Activated T-cell treated with anti-CD3 and anti-CD28 coated beads, Interleukin-2, amount 50 U/mL, for 72 hours (primary cell): Measurements from ENCODE around the gene RPA1. TPM values are rescaled to one million over a fixed set of nuclear protein-coding genes. Genes with fewer than 3 reads are reported as not detected.

Experiments used
- ATAC-seq, 2 donors: fragments of 150-1000 bp; cut with Tn5 transposase; replicated peaks in 1 of 2; 2 replicates each; pipeline ENCODE4 v1.10.0; 2021; ENCODE audit warnings: moderate library complexity in 2 of 2, mild to moderate bottlenecking in 1 of 2
- DNase-seq, 2 donors: peaks; one replicate each; pipeline ENCODE4 v3.0.0; 2021 to 2022; ENCODE audit warnings: mixed read lengths in 1 of 2
- H3K27ac Mint-ChIP-seq: one replicate; pipeline ENCODE4 v1.8.0; 2022; ENCODE audit warnings: mild to moderate bottlenecking, moderate library complexity, mixed read lengths
- H3K27me3 Mint-ChIP-seq: one replicate; pipeline ENCODE4 v1.8.0; 2022; ENCODE audit warnings: low read depth, mixed read lengths
- H3K36me3 Mint-ChIP-seq, 2 donors: one replicate each; pipeline ENCODE4 v1.8.0; 2022; ENCODE audit warnings: mixed read lengths in 2 of 2, mild to moderate bottlenecking in 1 of 2; ENCODE audit not compliant: insufficient read depth in 2 of 2
- H3K4me1 Mint-ChIP-seq: one replicate; pipeline ENCODE4 v1.8.0; 2022; ENCODE audit warnings: low read depth, mixed read lengths
- H3K4me3 Mint-ChIP-seq, 2 donors: one replicate each; pipeline ENCODE4 v1.8.0; 2022; ENCODE audit warnings: mild to moderate bottlenecking in 2 of 2, mixed read lengths in 2 of 2, moderate library complexity in 2 of 2
- H3K9me3 Mint-ChIP-seq, 2 donors: one replicate each; pipeline ENCODE4 v1.8.0; 2022; ENCODE audit warnings: mixed read lengths in 2 of 2
- total RNA-seq, 2 donors: library from RNA; stranded (reverse); gene quantifications; one replicate each; pipeline ENCODE4 v1.2.3, GENCODE V29; 2022

Gene RPA1
- total RNA-seq, 2 donors from 2014 or later, result 178 to 211 TPM

GRCh38 chr17:1908699-1909309 lies 79.0 kb downstream of the RPA1 start:
- H3K4me1 Mint-ChIP-seq, result peaks cover 4% of the 10 kb centered on the region
- no peaks in the 10 kb centered on the region for H3K36me3 Mint-ChIP-seq
- DNase-seq (peak; percentile 46 to 48), ATAC-seq (peak; percentile 72 to 80)
- H3K9me3 Mint-ChIP-seq, result no peaks in the 10 kb centered on the region
- peak overlapping the region; percentile 57 to 64 for H3K4me3 Mint-ChIP-seq
- no peak overlapping the region for H3K27ac Mint-ChIP-seq
- peaks cover 49% of the 10 kb centered on the region for H3K27me3 Mint-ChIP-seq

- no peak overlapping the region for H3K27ac Mint-ChIP-seq
- H3K4me3 Mint-ChIP-seq, result no peak overlapping the region
- DNase-seq, result no peak
- peaks cover 4% of the 10 kb centered on the region for H3K4me1 Mint-ChIP-seq
- H3K9me3 Mint-ChIP-seq, result no peaks in the 10 kb centered on the region
- H3K36me3 Mint-ChIP-seq, result no peaks in the 10 kb centered on the region
- H3K27me3 Mint-ChIP-seq, result peaks cover 43% of the 10 kb centered on the region
- ATAC-seq, result no peak
Measured at GRCh38 chr17:1909985-1910384, 80.2 kb downstream of the RPA1 start.

GRCh38 chr17:1912146-1912545 lies 82.3 kb downstream of the RPA1 start:
- peaks cover 4% of the 10 kb centered on the region for H3K4me1 Mint-ChIP-seq
- peaks cover 21% of the 10 kb centered on the region for H3K27me3 Mint-ChIP-seq
- DNase-seq (no peak), ATAC-seq (no peak)
- H3K9me3 Mint-ChIP-seq, result no peaks in the 10 kb centered on the region
- H3K4me3 Mint-ChIP-seq, result no peak overlapping the region
- H3K36me3 Mint-ChIP-seq, result no peaks in the 10 kb centered on the region
- no peak overlapping the region for H3K27ac Mint-ChIP-seq

GRCh38 chr17:1913702-1914101 lies 83.9 kb downstream of the RPA1 start:
- Mint-ChIP-seq H3K27me3 (peaks cover 13% of the 10 kb centered on the region), H3K9me3 (no peaks in the 10 kb centered on the region), H3K27ac (no peak overlapping the region), H3K4me3 (no peak overlapping the region), H3K36me3 (no peaks in the 10 kb centered on the region), H3K4me1 (peaks cover 4% of the 10 kb centered on the region)
- no peak for DNase-seq
- ATAC-seq, result no peak

- DNase-seq, result no peak
- Mint-ChIP-seq H3K27ac (no peak overlapping the region), H3K4me1 (no peaks in the 10 kb centered on the region), H3K36me3 (no peaks in the 10 kb centered on the region), H3K27me3 (peaks cover 4% of the 10 kb centered on the region), H3K9me3 (no peaks in the 10 kb centered on the region), H3K4me3 (no peak overlapping the region)
- ATAC-seq, result no peak
Measured at GRCh38 chr17:1914661-1915083, 84.9 kb downstream of the RPA1 start.

- Mint-ChIP-seq H3K27ac (no peak overlapping the region), H3K9me3 (no peaks in the 10 kb centered on the region), H3K4me3 (no peak overlapping the region), H3K36me3 (no peaks in the 10 kb centered on the region), H3K4me1 (no peaks in the 10 kb centered on the region), H3K27me3 (no peaks in the 10 kb centered on the region)
- DNase-seq (no peak), ATAC-seq (no peak)
Measured at GRCh38 chr17:1915889-1916288, 86.1 kb downstream of the RPA1 start.

GRCh38 chr17:1916316-1916715 lies 86.5 kb downstream of the RPA1 start:
- DNase-seq (no peak), ATAC-seq (no peak)
- Mint-ChIP-seq H3K4me1 (no peaks in the 10 kb centered on the region), H3K27ac (no peak overlapping the region), H3K27me3 (no peaks in the 10 kb centered on the region), H3K4me3 (no peak overlapping the region), H3K36me3 (no peaks in the 10 kb centered on the region), H3K9me3 (no peaks in the 10 kb centered on the region)

- DNase-seq (no peak), ATAC-seq (no peak)
- no peaks in the 10 kb centered on the region for H3K36me3 Mint-ChIP-seq
- H3K27ac Mint-ChIP-seq, result no peak overlapping the region
- no peaks in the 10 kb centered on the region for H3K4me1 Mint-ChIP-seq
- no peaks in the 10 kb centered on the region for H3K9me3 Mint-ChIP-seq
- no peak overlapping the region for H3K4me3 Mint-ChIP-seq
- no peaks in the 10 kb centered on the region for H3K27me3 Mint-ChIP-seq
Measured at GRCh38 chr17:1916963-1917715, 87.3 kb downstream of the RPA1 start.

- no peaks in the 10 kb centered on the region for H3K27me3 Mint-ChIP-seq
- H3K9me3 Mint-ChIP-seq, result no peaks in the 10 kb centered on the region
- no peak overlapping the region for H3K27ac Mint-ChIP-seq
- H3K4me3 Mint-ChIP-seq, result no peak overlapping the region
- DNase-seq (no peak), ATAC-seq (no peak)
- H3K4me1 Mint-ChIP-seq, result no peaks in the 10 kb centered on the region
- H3K36me3 Mint-ChIP-seq, result no peaks in the 10 kb centered on the region
Measured at GRCh38 chr17:1918346-1919162, 88.7 kb downstream of the RPA1 start.

GRCh38 chr17:1919201-1919600 lies 89.4 kb downstream of the RPA1 start:
- Mint-ChIP-seq H3K27me3 (no peaks in the 10 kb centered on the region), H3K4me1 (no peaks in the 10 kb centered on the region), H3K36me3 (no peaks in the 10 kb centered on the region), H3K4me3 (no peak overlapping the region), H3K9me3 (no peaks in the 10 kb centered on the region), H3K27ac (no peak overlapping the region)
- ATAC-seq (no peak), DNase-seq (no peak)

GRCh38 chr17:1920948-1921351 lies 91.1 kb downstream of the RPA1 start:
- no peaks in the 10 kb centered on the region for H3K4me1 Mint-ChIP-seq
- no peaks in the 10 kb centered on the region for H3K36me3 Mint-ChIP-seq
- no peaks in the 10 kb centered on the region for H3K27me3 Mint-ChIP-seq
- no peak overlapping the region for H3K27ac Mint-ChIP-seq
- no peak overlapping the region for H3K4me3 Mint-ChIP-seq
- ATAC-seq, result no peak
- no peak for DNase-seq
- H3K9me3 Mint-ChIP-seq, result no peaks in the 10 kb centered on the region

GRCh38 chr17:1928976-1929375 lies 99.2 kb downstream of the RPA1 start:
- no peaks in the 10 kb centered on the region for H3K4me1 Mint-ChIP-seq
- H3K36me3 Mint-ChIP-seq, result no peaks in the 10 kb centered on the region
- H3K27me3 Mint-ChIP-seq, result no peaks in the 10 kb centered on the region
- H3K9me3 Mint-ChIP-seq, result no peaks in the 10 kb centered on the region
- no peak for DNase-seq
- no peak for ATAC-seq
- no peak overlapping the region for H3K4me3 Mint-ChIP-seq
- H3K27ac Mint-ChIP-seq, result no peak overlapping the region

- DNase-seq (no peak), ATAC-seq (no peak)
- Mint-ChIP-seq H3K4me3 (no peak overlapping the region), H3K4me1 (no peaks in the 10 kb centered on the region), H3K27ac (no peak overlapping the region), H3K9me3 (no peaks in the 10 kb centered on the region), H3K36me3 (no peaks in the 10 kb centered on the region), H3K27me3 (no peaks in the 10 kb centered on the region)
Measured at GRCh38 chr17:1930337-1930645, 100.5 kb downstream of the RPA1 start.
